Measurements from ENCODE around the gene IFI27. TPM values are rescaled to one million over a fixed set of nuclear protein-coding genes. Genes with fewer than 3 reads are reported as not detected.

The IFI27 gene
- total and polyA plus RNA-seq, 2 donors from 2014 or later: 143 to 356 TPM

- TF ChIP-seq CTCF (IDR thresholded peaks at IDR 0.05; ENCODE audit: borderline replicate concordance, extremely low read depth, insufficient read depth): no peak
- FAIRE-seq (no peak), DNase-seq (peak in 2 of 5 donors; percentile 13 to 28)
- Histone ChIP-seq H3K36me3 (ENCODE audit: control insufficient read depth in 2 of 3, insufficient read depth in 3 of 3, low read length in 3 of 3) (no peaks in the 10 kb centered on the region), H3K9me3 (ENCODE audit: control insufficient read depth in 2 of 3, insufficient read depth in 1 of 3, low read length in 3 of 3) (no peaks in the 10 kb centered on the region), H3K9ac (ENCODE audit: low read length in 3 of 3) (peak overlapping the region in 1 of 3 donors; percentile 4), H3K27ac (ENCODE audit: low read depth in 2 of 2, low read length in 2 of 2) (no peak overlapping the region), H3K4me1 (ENCODE audit: control insufficient read depth in 2 of 3, insufficient read depth in 2 of 3, low read depth in 1 of 3, low read length in 3 of 3) (peaks cover 0 to 3% (median 0%) of the 10 kb centered on the region in 3 donors), H3K4me3 (ENCODE audit: low read length in 3 of 3) (peak overlapping the region in 1 of 3 donors; percentile 4), H3K27me3 (ENCODE audit: control insufficient read depth, insufficient read depth, low read length) (no peaks in the 10 kb centered on the region)
- intact Hi-C loops (cut with DNase I): no loop called here
Measured at GRCh38 chr14:94113490-94113889, 3.0 kb downstream of the IFI27 start.

- DNase-seq: peak in 1 of 5 donors; percentile 4
- Histone ChIP-seq H3K36me3 (ENCODE audit: control insufficient read depth in 2 of 3, insufficient read depth in 3 of 3, low read length in 3 of 3) (no peaks in the 10 kb centered on the region), H3K27ac (ENCODE audit: low read depth in 2 of 2, low read length in 2 of 2) (peak overlapping the region in 1 of 2 donors; percentile 29), H3K9me3 (ENCODE audit: control insufficient read depth in 2 of 3, insufficient read depth in 1 of 3, low read length in 3 of 3) (no peaks in the 10 kb centered on the region), H3K4me3 (ENCODE audit: low read length in 3 of 3) (peak overlapping the region in 1 of 3 donors; percentile 4), H3K4me1 (ENCODE audit: control insufficient read depth in 2 of 3, insufficient read depth in 2 of 3, low read depth in 1 of 3, low read length in 3 of 3) (peaks cover 0 to 3% (median 0%) of the 10 kb centered on the region in 3 donors), H3K9ac (ENCODE audit: low read length in 3 of 3) (peak overlapping the region in 1 of 3 donors; percentile 22), H3K27me3 (ENCODE audit: control insufficient read depth, insufficient read depth, low read length) (no peaks in the 10 kb centered on the region)
- intact Hi-C loops (cut with DNase I): no loop called here
- no peak for FAIRE-seq
- no peak for TF ChIP-seq CTCF (IDR thresholded peaks at IDR 0.05; ENCODE audit: borderline replicate concordance, extremely low read depth, insufficient read depth)
Measured at GRCh38 chr14:94113908-94114588, 3.5 kb downstream of the IFI27 start.

GRCh38 chr14:94114589-94115057 is 4.1 kb downstream of the IFI27 start:
- Histone ChIP-seq H3K27me3 (ENCODE audit: control insufficient read depth, insufficient read depth, low read length) (no peaks in the 10 kb centered on the region), H3K4me1 (ENCODE audit: control insufficient read depth in 2 of 3, insufficient read depth in 2 of 3, low read depth in 1 of 3, low read length in 3 of 3) (peaks cover 0 to 3% (median 0%) of the 10 kb centered on the region in 3 donors), H3K36me3 (ENCODE audit: control insufficient read depth in 2 of 3, insufficient read depth in 3 of 3, low read length in 3 of 3) (no peaks in the 10 kb centered on the region), H3K9me3 (ENCODE audit: control insufficient read depth in 2 of 3, insufficient read depth in 1 of 3, low read length in 3 of 3) (peaks cover 0 to 6% (median 0%) of the 10 kb centered on the region in 3 donors), H3K4me3 (ENCODE audit: low read length in 3 of 3) (no peak overlapping the region), H3K27ac (ENCODE audit: low read depth in 2 of 2, low read length in 2 of 2) (peak overlapping the region; percentile 11 to 29), H3K9ac (ENCODE audit: low read length in 3 of 3) (peak overlapping the region in 1 of 3 donors; percentile 22)
- intact Hi-C loops (cut with DNase I): no loop called here
- TF ChIP-seq CTCF (IDR thresholded peaks at IDR 0.05; ENCODE audit: borderline replicate concordance, extremely low read depth, insufficient read depth): no peak
- DNase-seq (peak in 1 of 5 donors; percentile 8), FAIRE-seq (no peak)
